B cell (primary cell): ENCODE results near the gene SKIDA1. TPM values are rescaled to one million over a fixed set of nuclear protein-coding genes. Genes with fewer than 3 reads are reported as not detected.

Experiments
- ATAC-seq: fragments of 200-7000 bp; cut with Tn5 transposase; one replicate; pipeline ENCODE4 v1.10.0; 2021; ENCODE audit warnings: low read depth, mild to moderate bottlenecking, moderate number of reproducible peaks, moderate library complexity
- CTCF ChIA-PET: fragments of 350-600 bp; sonication (Branson Sonifier 250); formaldehyde crosslinking; loops from one replicate; lab custom pipeline; 2021; ENCODE audit warnings: antibody characterized with exemption, inconsistent platforms; lab: Charles Lee
- POLR2A ChIA-PET: fragments of 350-600 bp; sonication (Branson Sonifier 250); formaldehyde crosslinking; loops from one replicate; lab custom pipeline; 2021; ENCODE audit warnings: antibody characterized with exemption; lab: Charles Lee
- DNase-seq: peaks from one replicate; pipeline ENCODE4 v3.0.0; 2013
- H2AFZ ChIP-seq: 2 replicates; pipeline ENCODE4 v1.6.1; 2012; ENCODE audit warnings: mild to moderate bottlenecking, low read depth, low read length; ENCODE audit not compliant: insufficient read depth, poor library complexity, severe bottlenecking
- H3K27ac ChIP-seq, 2 donors: 1 replicate in 1 of 2; 2 replicates in 1 of 2; pipeline ENCODE4 v1.5.1; 2012 to 2013; ENCODE audit warnings: low read length in 2 of 2, mild to moderate bottlenecking in 2 of 2, moderate library complexity in 1 of 2
- H3K27me3 ChIP-seq, 4 experiments: fragments of 200-600 bp in 1 of 4; sonication (generic) in 1 of 4; replicated peaks in 1 of 4; 1 replicate in 2 of 4; 2 replicates in 2 of 4; pipeline versions ENCODE4 v1.6.1 to v1.7.0; 2013 to 2016; ENCODE audit warnings: low read length in 3 of 4, mild to moderate bottlenecking in 2 of 4, mixed read lengths in 1 of 4, moderate library complexity in 1 of 4; ENCODE audit not compliant: insufficient read depth in 4 of 4, control insufficient read depth in 3 of 4; ENCODE audit errors: control extremely low read depth in 1 of 4
- H3K36me3 ChIP-seq, 2 experiments: replicated peaks in 1 of 2; 1 replicate in 1 of 2; 2 replicates in 1 of 2; pipeline versions ENCODE4 v1.6.1 to v1.7.1; 2013; ENCODE audit warnings: low read length in 1 of 2; ENCODE audit not compliant: insufficient read depth in 2 of 2, control insufficient read depth in 1 of 2; ENCODE audit errors: control extremely low read depth in 1 of 2, extremely low read depth in 1 of 2
- H3K4me1 ChIP-seq, 2 donors: fragments of 200-600 bp in 1 of 2; sonication (generic) in 1 of 2; 1 replicate in 1 of 2; 2 replicates in 1 of 2; pipeline versions ENCODE4 v1.5.1 to v1.6.1; 2013 to 2017; ENCODE audit warnings: low read length in 2 of 2; ENCODE audit not compliant: control insufficient read depth in 2 of 2, insufficient read depth in 2 of 2
- H3K4me2 ChIP-seq: replicated peaks from 2 replicates; pipeline ENCODE3; 2012; ENCODE audit warnings: mild to moderate bottlenecking, low read depth, low read length; ENCODE audit not compliant: poor library complexity, severe bottlenecking
- H3K4me3 ChIP-seq, 5 experiments: fragments of 200-600 bp in 1 of 5; sonication (generic) in 1 of 5; 1 replicate in 3 of 5; 2 replicates in 2 of 5; pipeline versions ENCODE4 v1.5.1 to v1.7.0; 2011 to 2016; ENCODE audit warnings: low read length in 4 of 5, mild to moderate bottlenecking in 4 of 5, low read depth in 2 of 5, control low read depth in 1 of 5, moderate library complexity in 1 of 5; ENCODE audit not compliant: insufficient read depth in 1 of 5; ENCODE audit errors: control extremely low read depth in 1 of 5, extremely low read depth in 1 of 5
- H3K79me2 ChIP-seq: fragments of 200-600 bp; sonication (generic); one replicate; pipeline ENCODE4 v1.6.0; 2016; ENCODE audit warnings: low read length; ENCODE audit not compliant: control insufficient read depth, insufficient read depth
- H3K9ac ChIP-seq: fragments of 200-600 bp; sonication (generic); 2 replicates; pipeline ENCODE4 v1.6.1; 2017; ENCODE audit warnings: mild to moderate bottlenecking, low read length, moderate library complexity
- H3K9me3 ChIP-seq, 3 donors: one replicate each; pipeline versions ENCODE4 v1.6.1 to v1.7.1; 2013; ENCODE audit warnings: low read length in 2 of 3; ENCODE audit not compliant: control insufficient read depth in 2 of 3, insufficient read depth in 1 of 3; ENCODE audit errors: control extremely low read depth in 1 of 3
- H4K20me1 ChIP-seq: 2 replicates; pipeline ENCODE4 v1.6.0; 2012; ENCODE audit warnings: mild to moderate bottlenecking, low read length; ENCODE audit not compliant: insufficient read depth, control insufficient read depth, poor library complexity, severe bottlenecking
- H3K27ac Mint-ChIP-seq: one replicate; pipeline ENCODE4 v1.8.0; 2021; ENCODE audit warnings: mixed read lengths
- H3K27me3 Mint-ChIP-seq: one replicate; pipeline ENCODE4 v1.8.0; 2021; ENCODE audit warnings: mixed read lengths
- H3K4me1 Mint-ChIP-seq: one replicate; pipeline ENCODE4 v1.8.0; 2021; ENCODE audit warnings: mixed read lengths
- H3K4me3 Mint-ChIP-seq: one replicate; pipeline ENCODE4 v1.8.0; 2021; ENCODE audit warnings: mixed read lengths
- H3K9me3 Mint-ChIP-seq: one replicate; pipeline ENCODE4 v1.8.0; 2022; ENCODE audit warnings: mixed read lengths; ENCODE audit not compliant: insufficient read depth
- CTCF ChIP-seq: fragments of 200-600 bp; IDR thresholded peaks from one replicate; pipeline ENCODE4 v1.8.0; 2022; ENCODE audit warnings: antibody characterized with exemption, mild to moderate bottlenecking
- EZH2 ChIP-seq: IDR thresholded peaks from 2 replicates; pipeline ENCODE4 v1.6.1; 2012; ENCODE audit warnings: borderline replicate concordance, low read depth, mild to moderate bottlenecking, moderate library complexity, low read length; ENCODE audit not compliant: insufficient read depth, poor library complexity, severe bottlenecking
- WGBS: methylation state at CpG from one replicate; pipeline ENCODE4 v1.1.5; 2013; ENCODE audit warnings: missing lambda C conversion rate; ENCODE audit not compliant: insufficient coverage; 5-methylcytosine and 5-hydroxymethylcytosine counted together
- intact Hi-C: fragments of 100-400 bp; cut with micrococcal nuclease; formaldehyde crosslinking; loops from one replicate; pipeline ENCODE4 v1.10.0; 2022
- polyA plus RNA-seq: library from polyadenylated mRNA; depleted of rRNA; stranded (reverse); fragments of >200 nt; gene quantifications from 2 replicates; pipeline ENCODE4 v1.2.3, GENCODE V29; 2012
- total RNA-seq, 2 donors: library from RNA; stranded (reverse); fragments of 120-200 nt in 1 of 2; gene quantifications; 1 replicate in 1 of 2; 2 replicates in 1 of 2; pipeline versions ENCODE4 v1.2.3 to v1.2.4, GENCODE V29; 2013 to 2022

The SKIDA1 gene
- total and polyA plus RNA-seq, 2 donors (not counting 1 experiment from before 2014, with no cell fraction given) = 0.06 to 0.10 TPM

- H3K4me1 Mint-ChIP-seq = peaks cover 35% of the 10 kb centered on the region
- 93% methylated on average over 3 of the region's 8 CpGs for WGBS
- POLR2A ChIA-PET = no interaction called here
- no peak overlapping the region for H3K27ac ChIP-seq
- peak overlapping the region; percentile 47 for H3K4me3 Mint-ChIP-seq
- H3K27ac Mint-ChIP-seq = no peak overlapping the region
- H3K79me2 ChIP-seq = no peaks in the 10 kb centered on the region
- H3K27me3 Mint-ChIP-seq = peaks cover 58% of the 10 kb centered on the region
- H3K4me1 ChIP-seq = peaks cover 43 to 47% of the 10 kb centered on the region in 2 donors
- no peaks in the 10 kb centered on the region for H3K36me3 ChIP-seq
- no peaks in the 10 kb centered on the region for H4K20me1 ChIP-seq
- DNase-seq (no peak), ATAC-seq (no peak)
- no peak overlapping the region for H3K4me3 ChIP-seq
- H3K4me2 ChIP-seq = no peak overlapping the region
- peaks cover 2 to 66% (median 49%) of the 10 kb centered on the region in 4 experiments for H3K27me3 ChIP-seq
- no peak for TF ChIP-seq CTCF
- no peak for TF ChIP-seq EZH2
- intact Hi-C loops = loop anchor here (10.0 kb wide), 2 partner anchors 726 to 756 kb away; no protein-coding TSS in a partner anchor
- H3K9ac ChIP-seq = no peak overlapping the region
- H3K9me3 Mint-ChIP-seq = no peaks in the 10 kb centered on the region
- peaks cover 0 to 16% (median 0%) of the 10 kb centered on the region in 3 donors for H3K9me3 ChIP-seq
- CTCF ChIA-PET = no interaction called here
- H2AFZ ChIP-seq = no peak overlapping the region
These were observed 26.5 kb downstream of the SKIDA1 start for GRCh38 chr10:21498986-21499385.

DNA sequence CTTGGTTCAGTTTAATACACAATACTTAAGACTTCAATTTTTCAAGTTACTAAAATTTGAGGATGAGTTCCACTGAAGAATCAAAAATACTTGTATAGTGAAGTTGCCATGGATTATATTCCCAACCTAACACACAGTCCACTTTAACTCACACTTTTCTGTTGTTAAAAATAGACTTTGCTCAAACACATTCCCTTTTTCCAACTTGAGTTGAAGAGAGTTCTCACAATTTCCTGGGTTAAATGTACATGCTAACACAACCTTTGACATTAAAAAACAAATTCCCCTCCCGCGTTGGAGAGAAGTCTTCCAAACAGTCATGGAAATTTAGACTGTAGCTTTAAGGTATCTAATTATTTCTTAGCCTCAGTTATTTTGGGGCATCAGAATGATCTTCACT lies 27.1 kb downstream of the SKIDA1 start:
- POLR2A ChIA-PET = no interaction called here
- H3K27ac Mint-ChIP-seq = no peak overlapping the region

More for the DNA sequence above, 27.1 kb downstream of the SKIDA1 start:
- Histone ChIP-seq H3K27ac (no peak overlapping the region), H3K4me3 (no peak overlapping the region), H3K9me3 (peaks cover 0 to 16% (median 0%) of the 10 kb centered on the region in 3 donors), H3K9ac (no peak overlapping the region), H3K36me3 (no peaks in the 10 kb centered on the region), H3K79me2 (no peaks in the 10 kb centered on the region), H3K27me3 (peaks cover 2 to 71% (median 52%) of the 10 kb centered on the region in 4 experiments), H3K4me2 (no peak overlapping the region), H2AFZ (no peak overlapping the region), H4K20me1 (no peaks in the 10 kb centered on the region), H3K4me1 (peaks cover 47 to 51% of the 10 kb centered on the region in 2 donors)
- CTCF ChIA-PET = interaction anchor here (0.6 to 1.8 kb wide), 4 partner anchors 15 to 845 kb away, joined by 3 to 6 read pairs (median 4); partner anchors contain the start of gene SKIDA1
- H3K27me3 Mint-ChIP-seq = peaks cover 59% of the 10 kb centered on the region
- intact Hi-C loops = loop anchor here (10.0 kb wide), 2 partner anchors 726 to 756 kb away; no protein-coding TSS in a partner anchor
- no peak for TF ChIP-seq EZH2
- no peak for TF ChIP-seq CTCF
- H3K9me3 Mint-ChIP-seq = no peaks in the 10 kb centered on the region
- H3K4me3 Mint-ChIP-seq = peak overlapping the region; percentile 33
- WGBS = no CpG with 5 or more reads among the region's 2 CpGs
- peaks cover 40% of the 10 kb centered on the region for H3K4me1 Mint-ChIP-seq
- ATAC-seq = no peak
- no peak for DNase-seq
